Loucy (cell line): ENCODE measurements around the gene SERTAD1.

ENCODE experiments used
- H2AFZ ChIP-seq: fragments of 200-600 bp; sonication (generic); 2 replicates; pipeline ENCODE4 v1.6.0; 2016; ENCODE audit warnings: antibody characterized with exemption, mild to moderate bottlenecking, low read length, moderate library complexity
- H3F3A ChIP-seq: fragments of 200-600 bp; 2 replicates; pipeline ENCODE4 v1.6.0; 2016; ENCODE audit warnings: antibody characterized with exemption, low read depth, mild to moderate bottlenecking
- H3K27me3 ChIP-seq: fragments of 200-600 bp; sonication (generic); 2 replicates; pipeline ENCODE4 v1.6.1; 2014; ENCODE audit warnings: low read length, mild to moderate bottlenecking; ENCODE audit not compliant: insufficient read depth, poor library complexity, severe bottlenecking
- H3K36me3 ChIP-seq: fragments of 200-600 bp; sonication (generic); 2 replicates; pipeline ENCODE4 v1.6.1; 2016; ENCODE audit warnings: low read length; ENCODE audit not compliant: insufficient read depth
- H3K4me1 ChIP-seq: fragments of 200-600 bp; sonication (generic); 2 replicates; pipeline ENCODE4 v1.5.1; 2014; ENCODE audit warnings: low read length, mild to moderate bottlenecking; ENCODE audit not compliant: insufficient read depth, poor library complexity, severe bottlenecking
- H3K4me2 ChIP-seq: fragments of 200-600 bp; sonication (generic); 2 replicates; pipeline ENCODE4 v1.6.0; 2014; ENCODE audit warnings: antibody characterized with exemption, low read length, low read depth, mild to moderate bottlenecking; ENCODE audit not compliant: poor library complexity, severe bottlenecking
- H3K4me3 ChIP-seq: fragments of 200-600 bp; sonication (generic); 2 replicates; pipeline ENCODE4 v1.5.1; 2014; ENCODE audit warnings: low read length, mild to moderate bottlenecking, mixed read lengths; ENCODE audit not compliant: poor library complexity, severe bottlenecking
- H3K79me2 ChIP-seq: fragments of 200-600 bp; sonication (generic); 2 replicates; pipeline ENCODE4 v1.6.1; 2014; ENCODE audit warnings: low read length; ENCODE audit not compliant: insufficient read depth
- H3K9ac ChIP-seq: fragments of 200-600 bp; sonication (generic); 2 replicates; pipeline ENCODE4 v1.6.0; 2014; ENCODE audit warnings: mild to moderate bottlenecking, low read depth, low read length, moderate library complexity; ENCODE audit not compliant: poor library complexity, severe bottlenecking
- H3K9me2 ChIP-seq: fragments of 200-600 bp; sonication (generic); replicated peaks from 2 replicates; pipeline ENCODE4 v1.6.1; 2016; ENCODE audit warnings: low read depth, low read length, mixed read lengths
- H3K9me3 ChIP-seq: fragments of 200-600 bp; sonication (generic); 2 replicates; pipeline ENCODE4 v1.6.1; 2014; ENCODE audit warnings: mild to moderate bottlenecking, antibody characterized with exemption, low read length, low read depth; ENCODE audit not compliant: insufficient read depth
- H4K20me1 ChIP-seq: fragments of 200-600 bp; sonication (generic); 2 replicates; pipeline ENCODE4 v1.6.0; 2014; ENCODE audit warnings: antibody characterized with exemption, low read length, mild to moderate bottlenecking; ENCODE audit not compliant: insufficient read depth, poor library complexity, severe bottlenecking
- EZH2phosphoT487 ChIP-seq: fragments of 200-600 bp; IDR thresholded peaks from 2 replicates; pipeline ENCODE4 v1.6.1; 2018; ENCODE audit warnings: antibody characterized with exemption, mild to moderate bottlenecking, moderate library complexity, borderline replicate concordance
- TF ChIP-seq, protein P1 (sequence below): fragments of 200-600 bp; sonication (generic); conservative IDR thresholded peaks from 2 replicates; pipeline ENCODE4 v1.5.1; 2014; ENCODE audit warnings: mild to moderate bottlenecking, antibody characterized with exemption, low read length

The SERTAD1 gene

GRCh38 chr19:40466219-40466984, 40.6 kb upstream of the SERTAD1 start:
- Histone ChIP-seq H3K79me2 (no peaks in the 10 kb centered on the region), H3K4me1 (peaks cover 13% of the 10 kb centered on the region), H3K4me2 (peak overlapping the region; percentile 70), H3K4me3 (peak overlapping the region; percentile 66), H3K9ac (no peak overlapping the region), H3K36me3 (no peaks in the 10 kb centered on the region), H3K9me2 (no peaks in the 10 kb centered on the region), H3K27me3 (no peaks in the 10 kb centered on the region), H3F3A (no peaks in the 10 kb centered on the region), H4K20me1 (no peaks in the 10 kb centered on the region), H2AFZ (peak overlapping the region; percentile 62; the same call in 1 of the 2 replicates), H3K9me3 (no peaks in the 10 kb centered on the region)
- TF ChIP-seq, protein P1, sequence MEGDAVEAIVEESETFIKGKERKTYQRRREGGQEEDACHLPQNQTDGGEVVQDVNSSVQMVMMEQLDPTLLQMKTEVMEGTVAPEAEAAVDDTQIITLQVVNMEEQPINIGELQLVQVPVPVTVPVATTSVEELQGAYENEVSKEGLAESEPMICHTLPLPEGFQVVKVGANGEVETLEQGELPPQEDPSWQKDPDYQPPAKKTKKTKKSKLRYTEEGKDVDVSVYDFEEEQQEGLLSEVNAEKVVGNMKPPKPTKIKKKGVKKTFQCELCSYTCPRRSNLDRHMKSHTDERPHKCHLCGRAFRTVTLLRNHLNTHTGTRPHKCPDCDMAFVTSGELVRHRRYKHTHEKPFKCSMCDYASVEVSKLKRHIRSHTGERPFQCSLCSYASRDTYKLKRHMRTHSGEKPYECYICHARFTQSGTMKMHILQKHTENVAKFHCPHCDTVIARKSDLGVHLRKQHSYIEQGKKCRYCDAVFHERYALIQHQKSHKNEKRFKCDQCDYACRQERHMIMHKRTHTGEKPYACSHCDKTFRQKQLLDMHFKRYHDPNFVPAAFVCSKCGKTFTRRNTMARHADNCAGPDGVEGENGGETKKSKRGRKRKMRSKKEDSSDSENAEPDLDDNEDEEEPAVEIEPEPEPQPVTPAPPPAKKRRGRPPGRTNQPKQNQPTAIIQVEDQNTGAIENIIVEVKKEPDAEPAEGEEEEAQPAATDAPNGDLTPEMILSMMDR, result no peak
- TF ChIP-seq EZH2phosphoT487, result no peak

- Histone ChIP-seq H3K9me2 (no peaks in the 10 kb centered on the region), H3K27me3 (no peaks in the 10 kb centered on the region), H2AFZ (peak within 1 kb of the TSS; percentile 93), H3K36me3 (no peaks in the 10 kb centered on the region), H3K9ac (peak within 1 kb of the TSS; percentile 65), H3F3A (no peaks in the 10 kb centered on the region), H3K4me1 (peaks cover 13% of the 10 kb centered on the region), H3K4me2 (peak within 1 kb of the TSS; percentile 73), H4K20me1 (no peaks in the 10 kb centered on the region), H3K9me3 (no peaks in the 10 kb centered on the region), H3K79me2 (no peaks in the 10 kb centered on the region), H3K4me3 (peak within 1 kb of the TSS; percentile 75)
- TF ChIP-seq, protein P1, result no peak
These were observed 39.9 kb upstream of the SERTAD1 start, which contains the start of gene BLVRB for GRCh38 chr19:40465557-40466218. Gene BLVRB, minus strand, starts transcription at chr19:40465745. Its CDS starts 57 bp downstream, at chr19:40465688.

GRCh38 chr19:40465025-40465556, 39.3 kb upstream of the SERTAD1 start:
- Histone ChIP-seq H4K20me1 (no peaks in the 10 kb centered on the region), H3K9me3 (no peaks in the 10 kb centered on the region), H3K9me2 (no peaks in the 10 kb centered on the region), H3K79me2 (no peaks in the 10 kb centered on the region), H3F3A (no peaks in the 10 kb centered on the region), H3K4me2 (peak overlapping the region; percentile 73), H3K9ac (peak overlapping the region; percentile 65), H2AFZ (peak overlapping the region; percentile 93), H3K4me1 (peaks cover 13% of the 10 kb centered on the region), H3K4me3 (peak overlapping the region; percentile 75), H3K36me3 (no peaks in the 10 kb centered on the region), H3K27me3 (no peaks in the 10 kb centered on the region)
- TF ChIP-seq, protein P1, result no peak
